Keratinocyte (primary cell): Measurements from ENCODE around the gene MVB12B. TPM values are rescaled to one million over a fixed set of nuclear protein-coding genes. Genes with fewer than 3 reads are reported as not detected.

ENCODE experiments used
- DNase-seq: peaks from one replicate; pipeline ENCODE4 v3.0.0-alpha.2; 2011; ENCODE audit warnings: low read depth, missing footprints, low spot score
- FAIRE-seq: peaks from 2 replicates; lab custom pipeline; 2011; peaks lifted over from hg19 to GRCh38; lab: Jason Lieb, UNC
- H2AFZ ChIP-seq: 2 replicates; pipeline ENCODE4 v1.6.0; 2012; ENCODE audit warnings: low read length, control low read depth, inconsistent platforms; ENCODE audit not compliant: control insufficient read depth
- H3K27ac ChIP-seq: 2 replicates; pipeline ENCODE4 v1.5.1; 2011; ENCODE audit warnings: low read length; ENCODE audit not compliant: control insufficient read depth, insufficient read depth
- H3K27me3 ChIP-seq: 3 replicates; pipeline ENCODE4 v1.6.0; 2011; ENCODE audit warnings: low read length; ENCODE audit not compliant: control insufficient read depth, insufficient read depth; ENCODE audit errors: extremely low read depth
- H3K36me3 ChIP-seq, 2 experiments: 2 replicates in 1 of 2; 3 replicates in 1 of 2; pipeline ENCODE4 v1.5.1; 2011; ENCODE audit warnings: low read length in 2 of 2, mild to moderate bottlenecking in 1 of 2; ENCODE audit not compliant: control insufficient read depth in 2 of 2, insufficient read depth in 2 of 2; ENCODE audit errors: extremely low read depth in 1 of 2
- H3K4me1 ChIP-seq: 3 replicates; pipeline ENCODE4 v1.5.1; 2011; ENCODE audit warnings: low read length; ENCODE audit not compliant: control insufficient read depth, insufficient read depth; ENCODE audit errors: extremely low read depth
- H3K4me2 ChIP-seq: 3 replicates; pipeline ENCODE4 v1.6.0; 2011; ENCODE audit warnings: low read depth, low read length; ENCODE audit not compliant: control insufficient read depth, insufficient read depth; ENCODE audit errors: extremely low read depth
- H3K4me3 ChIP-seq, 3 experiments: fragments of 200-600 bp in 1 of 3; sonication (generic) in 1 of 3; 2 replicates in 2 of 3; 3 replicates in 1 of 3; pipeline ENCODE4 v1.5.1; 2011 to 2016; ENCODE audit warnings: low read length in 3 of 3, mild to moderate bottlenecking in 3 of 3, control low read depth in 2 of 3, inconsistent platforms in 1 of 3, low read depth in 1 of 3, mixed read lengths in 1 of 3, mixed run types in 1 of 3, moderate library complexity in 1 of 3; ENCODE audit not compliant: control insufficient read depth in 2 of 3, insufficient read depth in 2 of 3; ENCODE audit errors: extremely low read depth in 1 of 3
- H3K79me2 ChIP-seq: 2 replicates; pipeline ENCODE4 v1.6.0; 2012; ENCODE audit warnings: low read length; ENCODE audit not compliant: control insufficient read depth, insufficient read depth
- H3K9ac ChIP-seq: 3 replicates; pipeline ENCODE4 v1.6.0; 2011; ENCODE audit warnings: low read length; ENCODE audit not compliant: control insufficient read depth, insufficient read depth; ENCODE audit errors: extremely low read depth
- H3K9me1 ChIP-seq: 3 replicates; pipeline ENCODE4 v1.6.0; 2011; ENCODE audit warnings: low read length; ENCODE audit not compliant: control insufficient read depth, insufficient read depth; ENCODE audit errors: extremely low read depth
- H3K9me3 ChIP-seq: 2 replicates; pipeline ENCODE4 v1.5.1; 2012; ENCODE audit warnings: low read depth, low read length; ENCODE audit not compliant: control insufficient read depth
- H4K20me1 ChIP-seq: 3 replicates; pipeline ENCODE4 v1.6.0; 2011; ENCODE audit warnings: low read length; ENCODE audit not compliant: control insufficient read depth, insufficient read depth; ENCODE audit errors: extremely low read depth
- EZH2 ChIP-seq: IDR thresholded peaks from one replicate; pipeline ENCODE4 v1.6.1; 2012; ENCODE audit warnings: inconsistent platforms, mild to moderate bottlenecking, low read length, moderate library complexity
- dilution Hi-C: fragments of 300-500 bp; cut with MboI; formaldehyde crosslinking; loops from one replicate; pipeline ENCODE4 v1.7.0; 2020; ENCODE audit warnings: low sequenced_read_pairs; ENCODE audit not compliant: extremely low pct_ligation_motif_present
- polyA plus RNA-seq, 5 experiments: library from polyadenylated mRNA; depleted of rRNA in 3 of 5; stranded (reverse) in 3 of 5; stranded (forward) in 1 of 5; unstranded in 1 of 5; fragments of >200 nt; gene quantifications; 1 replicate in 1 of 5; 2 replicates in 3 of 5; 3 replicates in 1 of 5; pipeline versions ENCODE4 v1.2.1 to v1.2.3, GENCODE V29; 2011 to 2012; ENCODE audit warnings: missing spikeins in 2 of 5, low read depth in 1 of 5, low replicate concordance in 1 of 5
- TF ChIP-seq, protein P1 (sequence below), 3 experiments: IDR thresholded peaks in 1 of 3; conservative IDR thresholded peaks in 1 of 3; optimal IDR thresholded peaks in 1 of 3; 2 replicates in 2 of 3; 3 replicates in 1 of 3; pipeline versions ENCODE3 to v1.5.1; 2011; ENCODE audit warnings: low read length in 3 of 3, mild to moderate bottlenecking in 3 of 3, moderate library complexity in 2 of 3, control low read depth in 1 of 3, inconsistent platforms in 1 of 3; ENCODE audit not compliant: insufficient read depth in 2 of 3; ENCODE audit errors: extremely low read depth in 1 of 3

Gene MVB12B
- polyA plus RNA-seq, 1 donor (not counting 4 experiments of a cell fraction or from before 2014, with no cell fraction given) = 1.2 TPM

DNA sequence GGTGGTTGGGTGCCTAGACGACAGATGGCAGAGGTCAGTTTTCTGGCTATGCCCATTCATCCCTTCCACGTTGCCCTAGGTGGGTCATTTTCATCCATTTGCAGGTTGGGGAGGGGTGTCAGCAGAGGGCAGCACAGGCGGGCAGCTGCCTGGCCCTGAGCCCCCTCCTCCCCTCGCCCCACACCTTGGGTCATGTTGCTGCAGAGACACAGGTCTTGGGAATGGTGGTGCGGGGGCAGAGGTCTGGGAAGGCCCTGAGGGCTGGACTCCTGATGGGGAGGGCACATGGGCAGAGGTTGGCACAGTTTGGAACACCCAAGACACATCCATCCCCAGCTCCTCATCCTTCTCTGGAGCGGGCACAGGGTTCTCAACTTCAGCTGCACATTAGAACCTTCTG is 183.9 kb downstream of the MVB12B start:
- Histone ChIP-seq H3K4me1 (peaks cover 11% of the 10 kb centered on the region), H3K9me3 (no peaks in the 10 kb centered on the region), H3K9ac (no peak overlapping the region), H2AFZ (no peak overlapping the region), H3K36me3 (no peaks in the 10 kb centered on the region), H3K27ac (no peak overlapping the region), H3K9me1 (no peaks in the 10 kb centered on the region), H3K79me2 (no peaks in the 10 kb centered on the region), H3K27me3 (no peaks in the 10 kb centered on the region), H4K20me1 (no peaks in the 10 kb centered on the region), H3K4me3 (no peak overlapping the region), H3K4me2 (no peak overlapping the region)
- TF ChIP-seq, protein P1, sequence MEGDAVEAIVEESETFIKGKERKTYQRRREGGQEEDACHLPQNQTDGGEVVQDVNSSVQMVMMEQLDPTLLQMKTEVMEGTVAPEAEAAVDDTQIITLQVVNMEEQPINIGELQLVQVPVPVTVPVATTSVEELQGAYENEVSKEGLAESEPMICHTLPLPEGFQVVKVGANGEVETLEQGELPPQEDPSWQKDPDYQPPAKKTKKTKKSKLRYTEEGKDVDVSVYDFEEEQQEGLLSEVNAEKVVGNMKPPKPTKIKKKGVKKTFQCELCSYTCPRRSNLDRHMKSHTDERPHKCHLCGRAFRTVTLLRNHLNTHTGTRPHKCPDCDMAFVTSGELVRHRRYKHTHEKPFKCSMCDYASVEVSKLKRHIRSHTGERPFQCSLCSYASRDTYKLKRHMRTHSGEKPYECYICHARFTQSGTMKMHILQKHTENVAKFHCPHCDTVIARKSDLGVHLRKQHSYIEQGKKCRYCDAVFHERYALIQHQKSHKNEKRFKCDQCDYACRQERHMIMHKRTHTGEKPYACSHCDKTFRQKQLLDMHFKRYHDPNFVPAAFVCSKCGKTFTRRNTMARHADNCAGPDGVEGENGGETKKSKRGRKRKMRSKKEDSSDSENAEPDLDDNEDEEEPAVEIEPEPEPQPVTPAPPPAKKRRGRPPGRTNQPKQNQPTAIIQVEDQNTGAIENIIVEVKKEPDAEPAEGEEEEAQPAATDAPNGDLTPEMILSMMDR (optimal IDR thresholded peaks at IDR 0.05 in 1 of 3, IDR thresholded peaks at IDR 0.05 in 1 of 3, conservative IDR thresholded peaks at IDR 0.05 in 1 of 3; ENCODE audit: extremely low read depth in 1 of 3, insufficient read depth in 2 of 3, low read length in 3 of 3) = no peak
- no peak for TF ChIP-seq EZH2
- dilution Hi-C loops = no loop called here
- DNase-seq = no peak
- no peak for FAIRE-seq

DNA sequence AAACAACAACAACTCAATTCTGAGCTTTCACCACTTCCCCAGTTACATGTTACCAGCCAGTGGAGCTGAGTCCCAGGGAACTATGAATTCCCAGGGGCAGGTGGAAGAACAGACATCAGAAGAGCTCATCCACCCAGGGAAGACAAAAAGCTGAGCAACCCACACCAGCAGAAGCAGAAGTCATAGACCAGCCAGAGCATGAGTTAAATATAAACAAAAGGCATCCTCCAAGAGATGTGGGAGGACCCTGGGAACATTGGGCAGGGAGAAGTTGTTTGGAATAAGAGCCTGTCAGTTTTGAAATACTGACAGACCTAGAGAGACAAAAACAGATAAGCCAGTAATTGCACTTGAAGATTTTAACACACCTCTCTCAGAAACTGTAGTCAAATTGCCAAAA is 184.8 kb downstream of the MVB12B start:
- no peaks in the 10 kb centered on the region for H3K36me3 ChIP-seq
- no peaks in the 10 kb centered on the region for H3K9me1 ChIP-seq
- H3K4me3 ChIP-seq = no peak overlapping the region
- no peaks in the 10 kb centered on the region for H3K9me3 ChIP-seq
- no peak for DNase-seq
- H3K79me2 ChIP-seq = no peaks in the 10 kb centered on the region
- no peak overlapping the region for H2AFZ ChIP-seq
- no peak overlapping the region for H3K4me2 ChIP-seq
- no peak for FAIRE-seq
- no peak overlapping the region for H3K27ac ChIP-seq
- dilution Hi-C loops = no loop called here
- H3K4me1 ChIP-seq = peaks cover 12% of the 10 kb centered on the region
- no peak overlapping the region for H3K9ac ChIP-seq
- H4K20me1 ChIP-seq = no peaks in the 10 kb centered on the region
- TF ChIP-seq, protein P1 (optimal IDR thresholded peaks at IDR 0.05 in 1 of 3, IDR thresholded peaks at IDR 0.05 in 1 of 3, conservative IDR thresholded peaks at IDR 0.05 in 1 of 3; ENCODE audit: extremely low read depth in 1 of 3, insufficient read depth in 2 of 3, low read length in 3 of 3) = no peak
- TF ChIP-seq EZH2 = no peak
- no peaks in the 10 kb centered on the region for H3K27me3 ChIP-seq
